K562 treated with DMSO at 1 percent for 4 hours (cell line): ENCODE data around the gene GLOD5. TPM values are rescaled to one million over a fixed set of nuclear protein-coding genes. Genes with fewer than 3 reads are reported as not detected.

Experiments
- total RNA-seq: library from RNA; unstranded; fragments of 300-600 nt; gene quantifications from 2 replicates; pipeline ENCODE4 v1.2.3, GENCODE V29; 2022; ENCODE audit not compliant: insufficient read depth

The GLOD5 gene
- 4.4 TPM in 1 of 2 replicates, not detected in the other for total RNA-seq

GRCh38 chrX:48761674-48762471 is at the start of gene GLOD5:
Gene GLOD5 (plus strand): TSS chrX:48761747. CDS start chrX:48761791, 44 bp downstream.

GRCh38 chrX:48786341-48786800 is 24.8 kb downstream of the GLOD5 start, which contains the start of gene GATA1:
Gene GATA1 (plus strand): TSS chrX:48786590. CDS start chrX:48791110, 4,520 bp downstream.

GRCh38 chrX:48801280-48802088 is 39.9 kb downstream of the GLOD5 start, which contains the start of gene HDAC6:
Gene HDAC6 (plus strand): TSS chrX:48802067. CDS start chrX:48802693, 626 bp downstream.

Other genes with a start within 250 kb of the GLOD5 start
- gene EBP, start 239.9 kb upstream of the GLOD5 start, total RNA-seq: 194 and 203 TPM in 2 replicates
- 3.7 and 6.1 TPM in 2 replicates for gene TBC1D25, start 222.0 kb upstream of the GLOD5 start, total RNA-seq
- gene RBM3, start 187.3 kb upstream of the GLOD5 start, total RNA-seq: 84.3 and 113 TPM in 2 replicates
- gene WDR13, start 164.3 kb upstream of the GLOD5 start, total RNA-seq: 73.3 and 106 TPM in 2 replicates
- gene WAS, start 77.9 kb upstream of the GLOD5 start, total RNA-seq: 15.4 and 17.8 TPM in 2 replicates
- 23.5 and 27.2 TPM in 2 replicates for gene SUV39H1, start 65.0 kb upstream of the GLOD5 start, total RNA-seq
- gene GATA1, start 24.8 kb downstream of the GLOD5 start, total RNA-seq: 165 and 191 TPM in 2 replicates
- gene HDAC6, start 40.3 kb downstream of the GLOD5 start, total RNA-seq: 61.7 and 64.6 TPM in 2 replicates
- not detected in 2 replicates for gene ERAS, start 64.8 kb downstream of the GLOD5 start, total RNA-seq
- 2.7 TPM in 1 of 2 replicates, not detected in the other for gene PCSK1N, start 73.9 kb downstream of the GLOD5 start, total RNA-seq
- gene TIMM17B, start 136.0 kb downstream of the GLOD5 start, total RNA-seq: 197 and 214 TPM in 2 replicates
- gene PQBP1, start 136.2 kb downstream of the GLOD5 start, total RNA-seq: 194 and 217 TPM in 2 replicates
- 30.7 and 31.4 TPM in 2 replicates for gene SLC35A2, start 149.9 kb downstream of the GLOD5 start, total RNA-seq
- 84.9 and 120 TPM in 2 replicates for gene PIM2, start 157.3 kb downstream of the GLOD5 start, total RNA-seq
- gene OTUD5, start 195.9 kb downstream of the GLOD5 start, total RNA-seq: 73.0 and 87.7 TPM in 2 replicates
- 3.4 and 3.8 TPM in 2 replicates for gene KCND1, start 210.1 kb downstream of the GLOD5 start, total RNA-seq
- 26.9 and 27.0 TPM in 2 replicates for gene GRIPAP1, start 240.5 kb downstream of the GLOD5 start, total RNA-seq